ENCODE results near the gene CD99.

Gene CD99

DNA sequence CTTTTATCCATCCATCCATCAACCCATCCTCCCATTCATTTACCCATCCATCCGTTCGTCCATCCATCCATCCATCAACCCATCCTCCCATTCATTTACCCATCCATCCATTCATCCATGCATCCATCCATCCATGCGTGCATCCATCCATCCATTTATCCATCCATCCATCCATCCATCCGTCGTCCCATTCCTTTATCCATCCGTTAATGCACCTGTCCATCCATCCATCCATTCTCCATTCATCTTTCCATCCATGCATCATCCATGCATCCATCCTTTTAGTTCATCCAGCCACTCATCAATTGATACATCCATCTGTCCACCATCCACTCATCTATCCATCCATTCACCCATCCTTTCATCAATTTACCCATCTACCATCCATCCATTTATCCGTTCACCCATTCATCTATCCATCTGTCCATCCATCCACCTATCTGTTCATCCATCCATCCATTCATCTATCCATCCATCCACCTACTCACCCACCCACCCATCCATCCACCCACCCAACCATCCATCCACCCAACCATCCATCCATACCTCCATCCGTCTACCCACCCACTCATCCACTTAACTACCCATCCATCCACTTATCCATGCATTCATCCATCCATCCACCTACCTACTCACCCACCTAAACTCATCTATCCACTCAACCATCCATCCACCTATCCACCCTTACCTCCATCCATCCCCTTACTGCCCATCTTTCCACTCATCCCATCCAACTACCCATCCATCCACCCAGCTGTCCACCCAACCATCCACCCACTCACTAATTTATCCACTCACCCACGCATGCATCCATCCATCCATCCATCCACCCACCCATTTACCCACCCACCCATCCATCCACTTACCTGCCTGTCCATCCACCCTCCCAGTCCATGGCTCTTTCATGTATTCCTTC, 9.6 kb downstream of the CD99 start:
- H3K4me2 ChIP-seq (ENCODE audit: insufficient read depth, low read length), result peak overlapping the region; percentile 76
- H3K9ac ChIP-seq (ENCODE audit: low read depth, low read length), result peak overlapping the region; percentile 53
- DNase-seq (no peak), ATAC-seq (ENCODE audit: insufficient read depth, low read depth) (no peak)
- no peak overlapping the region for H2AFZ ChIP-seq (ENCODE audit: low read depth, low read length)
- peaks cover 86% of the 10 kb centered on the region for H3K36me3 ChIP-seq (ENCODE audit: insufficient read depth, low read length)
- no peak for TF ChIP-seq EZH2 (IDR thresholded peaks at IDR 0.05; ENCODE audit: borderline replicate concordance, low read depth, low read length, severe bottlenecking)
- TF ChIP-seq, protein P1, sequence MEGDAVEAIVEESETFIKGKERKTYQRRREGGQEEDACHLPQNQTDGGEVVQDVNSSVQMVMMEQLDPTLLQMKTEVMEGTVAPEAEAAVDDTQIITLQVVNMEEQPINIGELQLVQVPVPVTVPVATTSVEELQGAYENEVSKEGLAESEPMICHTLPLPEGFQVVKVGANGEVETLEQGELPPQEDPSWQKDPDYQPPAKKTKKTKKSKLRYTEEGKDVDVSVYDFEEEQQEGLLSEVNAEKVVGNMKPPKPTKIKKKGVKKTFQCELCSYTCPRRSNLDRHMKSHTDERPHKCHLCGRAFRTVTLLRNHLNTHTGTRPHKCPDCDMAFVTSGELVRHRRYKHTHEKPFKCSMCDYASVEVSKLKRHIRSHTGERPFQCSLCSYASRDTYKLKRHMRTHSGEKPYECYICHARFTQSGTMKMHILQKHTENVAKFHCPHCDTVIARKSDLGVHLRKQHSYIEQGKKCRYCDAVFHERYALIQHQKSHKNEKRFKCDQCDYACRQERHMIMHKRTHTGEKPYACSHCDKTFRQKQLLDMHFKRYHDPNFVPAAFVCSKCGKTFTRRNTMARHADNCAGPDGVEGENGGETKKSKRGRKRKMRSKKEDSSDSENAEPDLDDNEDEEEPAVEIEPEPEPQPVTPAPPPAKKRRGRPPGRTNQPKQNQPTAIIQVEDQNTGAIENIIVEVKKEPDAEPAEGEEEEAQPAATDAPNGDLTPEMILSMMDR (IDR thresholded peaks at IDR 0.05; ENCODE audit: borderline replicate concordance, extremely low read depth, low read length, poor library complexity, severe bottlenecking), result no peak
- H3K9me3 ChIP-seq (ENCODE audit: insufficient read depth, low read length, severe bottlenecking), result no peaks in the 10 kb centered on the region
- peaks cover 100% of the 10 kb centered on the region for H3K4me1 ChIP-seq (ENCODE audit: insufficient read depth, low read length)
- H3K27ac ChIP-seq (ENCODE audit: low read length), result peak overlapping the region; percentile 90
- H3K4me3 ChIP-seq (ENCODE audit: low read depth in 1 of 2, low read length in 2 of 2), result peak overlapping the region in 1 of 2 experiments; percentile 46; a peak in 2 of 4 replicates
- H3K79me2 ChIP-seq (ENCODE audit: insufficient read depth, low read length), result peaks cover 100% of the 10 kb centered on the region
- H3K27me3 ChIP-seq (ENCODE audit: insufficient read depth, low read length, poor library complexity), result no peaks in the 10 kb centered on the region
- peaks cover 92% of the 10 kb centered on the region for H4K20me1 ChIP-seq (ENCODE audit: insufficient read depth, low read length)

- Histone ChIP-seq H3K27ac (ENCODE audit: low read length) (peak overlapping the region; percentile 90), H3K79me2 (ENCODE audit: insufficient read depth, low read length) (peaks cover 100% of the 10 kb centered on the region), H3K9me3 (ENCODE audit: insufficient read depth, low read length, severe bottlenecking) (no peaks in the 10 kb centered on the region), H3K27me3 (ENCODE audit: insufficient read depth, low read length, poor library complexity) (no peaks in the 10 kb centered on the region), H4K20me1 (ENCODE audit: insufficient read depth, low read length) (peaks cover 93% of the 10 kb centered on the region), H3K4me2 (ENCODE audit: insufficient read depth, low read length) (peak overlapping the region; percentile 76), H2AFZ (ENCODE audit: low read depth, low read length) (no peak overlapping the region), H3K36me3 (ENCODE audit: insufficient read depth, low read length) (peaks cover 85% of the 10 kb centered on the region), H3K4me1 (ENCODE audit: insufficient read depth, low read length) (peaks cover 100% of the 10 kb centered on the region), H3K4me3 (ENCODE audit: low read depth in 1 of 2, low read length in 2 of 2) (peak overlapping the region in 1 of 2 experiments; percentile 46; a peak in 2 of 4 replicates), H3K9ac (ENCODE audit: low read depth, low read length) (peak overlapping the region; percentile 53)
- peak; percentile 85 for DNase-seq
- peak; percentile 67 for ATAC-seq (ENCODE audit: insufficient read depth, low read depth)
- TF ChIP-seq, protein P1 (IDR thresholded peaks at IDR 0.05; ENCODE audit: borderline replicate concordance, extremely low read depth, low read length, poor library complexity, severe bottlenecking), result no peak
- no peak for TF ChIP-seq EZH2 (IDR thresholded peaks at IDR 0.05; ENCODE audit: borderline replicate concordance, low read depth, low read length, severe bottlenecking)
Measured at GRCh38 chrX:2701600-2701999, 10.5 kb downstream of the CD99 start.

GRCh38 chrX:2703991-2704369, 12.9 kb downstream of the CD99 start:
- no peak for ATAC-seq (ENCODE audit: insufficient read depth, low read depth)
- DNase-seq, result peak; percentile 61
- H3K79me2 ChIP-seq (ENCODE audit: insufficient read depth, low read length), result peaks cover 100% of the 10 kb centered on the region
- H4K20me1 ChIP-seq (ENCODE audit: insufficient read depth, low read length), result peaks cover 85% of the 10 kb centered on the region
- H3K27ac ChIP-seq (ENCODE audit: low read length), result peak overlapping the region; percentile 90
- H3K4me1 ChIP-seq (ENCODE audit: insufficient read depth, low read length), result peaks cover 100% of the 10 kb centered on the region
- H2AFZ ChIP-seq (ENCODE audit: low read depth, low read length), result no peak overlapping the region
- H3K9me3 ChIP-seq (ENCODE audit: insufficient read depth, low read length, severe bottlenecking), result no peaks in the 10 kb centered on the region
- peak overlapping the region; percentile 76 for H3K4me2 ChIP-seq (ENCODE audit: insufficient read depth, low read length)
- H3K9ac ChIP-seq (ENCODE audit: low read depth, low read length), result peak overlapping the region; percentile 53
- no peaks in the 10 kb centered on the region for H3K27me3 ChIP-seq (ENCODE audit: insufficient read depth, low read length, poor library complexity)
- H3K36me3 ChIP-seq (ENCODE audit: insufficient read depth, low read length), result peaks cover 76% of the 10 kb centered on the region
- no peak for TF ChIP-seq EZH2 (IDR thresholded peaks at IDR 0.05; ENCODE audit: borderline replicate concordance, low read depth, low read length, severe bottlenecking)
- TF ChIP-seq, protein P1 (IDR thresholded peaks at IDR 0.05; ENCODE audit: borderline replicate concordance, extremely low read depth, low read length, poor library complexity, severe bottlenecking), result peak; percentile 35
- H3K4me3 ChIP-seq (ENCODE audit: low read depth in 1 of 2, low read length in 2 of 2), result peak overlapping the region in 1 of 2 experiments; percentile 45; a peak in 2 of 4 replicates
